Measurements from ENCODE around the gene TMED9. TPM values are rescaled to one million over a fixed set of nuclear protein-coding genes. Genes with fewer than 3 reads are reported as not detected.

Gene TMED9
- total and polyA plus RNA-seq, 3 donors from 2014 or later: 122 to 140 (median 128) TPM

Other genes with a start within 250 kb of the TMED9 start
- 100 to 1,000 TPM; 355 TPM for gene LMAN2, start 240.5 kb upstream of the TMED9 start, total RNA-seq
- gene LMAN2, start 240.5 kb upstream of the TMED9 start, polyA plus RNA-seq (ENCODE audit: insufficient read depth, low read depth, low replicate concordance): 254 TPM
- 10 to 100 TPM; 39.2 to 40.5 TPM for gene RGS14, start 234.3 kb upstream of the TMED9 start, total RNA-seq
- 25.3 TPM for gene RGS14, start 234.3 kb upstream of the TMED9 start, polyA plus RNA-seq (ENCODE audit: insufficient read depth, low read depth, low replicate concordance)
- gene SLC34A1, start 207.8 kb upstream of the TMED9 start, total RNA-seq: under 1 TPM in 1 of 2 donors, not detected in 1; 0.19 TPM
- not detected for gene SLC34A1, start 207.8 kb upstream of the TMED9 start, polyA plus RNA-seq (ENCODE audit: insufficient read depth, low read depth, low replicate concordance)
- 10 to 100 TPM; 27.5 to 45.7 TPM for gene PFN3, start 191.5 kb upstream of the TMED9 start, total RNA-seq
- 7.4 TPM for gene PFN3, start 191.5 kb upstream of the TMED9 start, polyA plus RNA-seq (ENCODE audit: insufficient read depth, low read depth, low replicate concordance)
- gene F12, start 182.6 kb upstream of the TMED9 start, total RNA-seq: 1 to 10 TPM; 5.3 to 5.8 TPM
- gene F12, start 182.6 kb upstream of the TMED9 start, polyA plus RNA-seq (ENCODE audit: insufficient read depth, low read depth, low replicate concordance): 4.9 TPM
- 10 to 100 TPM; 51.8 to 57.0 TPM for gene GRK6, start 165.5 kb upstream of the TMED9 start, total RNA-seq
- 32.6 TPM for gene GRK6, start 165.5 kb upstream of the TMED9 start, polyA plus RNA-seq (ENCODE audit: insufficient read depth, low read depth, low replicate concordance)
- 10 to 100 TPM; 19.9 to 23.2 TPM for gene PRR7, start 145.4 kb upstream of the TMED9 start, total RNA-seq
- 2.8 TPM for gene PRR7, start 145.4 kb upstream of the TMED9 start, polyA plus RNA-seq (ENCODE audit: insufficient read depth, low read depth, low replicate concordance)
- gene DBN1, start 118.6 kb upstream of the TMED9 start, total RNA-seq: 10 to 100 TPM; 69.6 to 83.1 TPM
- 50.5 TPM for gene DBN1, start 118.6 kb upstream of the TMED9 start, polyA plus RNA-seq (ENCODE audit: insufficient read depth, low read depth, low replicate concordance)
- 100 to 1,000 TPM in 1 of 2 donors, 10 to 100 TPM in 1; 90.5 to 118 TPM for gene PDLIM7, start 94.6 kb upstream of the TMED9 start, total RNA-seq
- gene PDLIM7, start 94.6 kb upstream of the TMED9 start, polyA plus RNA-seq (ENCODE audit: insufficient read depth, low read depth, low replicate concordance): 72.2 TPM
- 10 to 100 TPM; 10.7 to 18.7 TPM for gene DOK3, start 82.4 kb upstream of the TMED9 start, total RNA-seq
- 10.4 TPM for gene DOK3, start 82.4 kb upstream of the TMED9 start, polyA plus RNA-seq (ENCODE audit: insufficient read depth, low read depth, low replicate concordance)
- gene DDX41, start 75.2 kb upstream of the TMED9 start, total RNA-seq: 100 to 1,000 TPM; 193 to 197 TPM
- 99.1 TPM for gene DDX41, start 75.2 kb upstream of the TMED9 start, polyA plus RNA-seq (ENCODE audit: insufficient read depth, low read depth, low replicate concordance)
- 100 to 1,000 TPM; 111 to 157 TPM for gene FAM193B, start 37.6 kb upstream of the TMED9 start, total RNA-seq
- gene FAM193B, start 37.6 kb upstream of the TMED9 start, polyA plus RNA-seq (ENCODE audit: insufficient read depth, low read depth, low replicate concordance): 81.3 TPM
- 10 to 100 TPM; 49.9 to 55.7 TPM for gene B4GALT7, start 7.9 kb downstream of the TMED9 start, total RNA-seq
- 39.9 TPM for gene B4GALT7, start 7.9 kb downstream of the TMED9 start, polyA plus RNA-seq (ENCODE audit: insufficient read depth, low read depth, low replicate concordance)
- gene FAM153A, start 190.7 kb downstream of the TMED9 start, total RNA-seq: 100 to 1,000 TPM; 104 to 128 TPM
- 75.0 TPM for gene FAM153A, start 190.7 kb downstream of the TMED9 start, polyA plus RNA-seq (ENCODE audit: insufficient read depth, low read depth, low replicate concordance)

All from testis (tissue), 3 donors.